Measurements from ENCODE around the gene DBNDD1.
A peak's percentile ranks its signal among the peaks of the same experiment; 100 is the strongest.
"Not testable (repeated sequence)": the region's sequence is repeated elsewhere in the genome, so short reads cannot be mapped to it uniquely, and the experiment has no call there.

The DBNDD1 gene

GRCh38 chr16:90018652-90019542 is at the start of gene DBNDD1:
Gene DBNDD1, minus strand, starts transcription at chr16:90019456. Its CDS starts 115 bp downstream, at chr16:90019341.
- Histone ChIP-seq H3K27me3 (ENCODE audit: control insufficient read depth, insufficient read depth, low read length) (no peaks in the 10 kb centered on the region), H3K36me3 (ENCODE audit: control insufficient read depth, insufficient read depth, low read length) (no peaks in the 10 kb centered on the region), H3K9ac (ENCODE audit: low read length) (no peak within 1 kb of the TSS), H3K4me3 (ENCODE audit: low read length) (peak within 1 kb of the TSS; percentile 54), H3K27ac (ENCODE audit: low read depth, low read length) (no peak within 1 kb of the TSS), H3K4me1 (ENCODE audit: control insufficient read depth, insufficient read depth, low read length) (peaks cover 4% of the 10 kb centered on the region)

GRCh38 chr16:90061437-90061836 is 42.2 kb upstream of the DBNDD1 start:
- H3K4me3 ChIP-seq (ENCODE audit: low read length) = no peak overlapping the region
- H3K9ac ChIP-seq (ENCODE audit: low read length) = no peak overlapping the region
- no peak overlapping the region for H3K27ac ChIP-seq (ENCODE audit: low read depth, low read length)
- no peaks in the 10 kb centered on the region for H3K4me1 ChIP-seq (ENCODE audit: control insufficient read depth, insufficient read depth, low read length)
- H3K36me3 ChIP-seq (ENCODE audit: control insufficient read depth, insufficient read depth, low read length) = no peaks in the 10 kb centered on the region
- no peaks in the 10 kb centered on the region for H3K27me3 ChIP-seq (ENCODE audit: control insufficient read depth, insufficient read depth, low read length)

- Histone ChIP-seq H3K36me3 (ENCODE audit: control insufficient read depth, insufficient read depth, low read length) (no peaks in the 10 kb centered on the region), H3K9ac (ENCODE audit: low read length) (no peak overlapping the region), H3K27ac (ENCODE audit: low read depth, low read length) (no peak overlapping the region), H3K4me1 (ENCODE audit: control insufficient read depth, insufficient read depth, low read length) (no peaks in the 10 kb centered on the region), H3K27me3 (ENCODE audit: control insufficient read depth, insufficient read depth, low read length) (no peaks in the 10 kb centered on the region), H3K4me3 (ENCODE audit: low read length) (no peak overlapping the region)
These were observed 38.5 kb upstream of the DBNDD1 start for GRCh38 chr16:90057738-90058173.

- H3K27ac ChIP-seq (ENCODE audit: low read depth, low read length); H3K36me3 ChIP-seq (ENCODE audit: control insufficient read depth, insufficient read depth, low read length); H3K4me3 ChIP-seq (ENCODE audit: low read length); H3K4me1 ChIP-seq (ENCODE audit: control insufficient read depth, insufficient read depth, low read length); H3K27me3 ChIP-seq (ENCODE audit: control insufficient read depth, insufficient read depth, low read length); H3K9ac ChIP-seq (ENCODE audit: low read length): not testable (repeated sequence)
These were observed 37.3 kb upstream of the DBNDD1 start for GRCh38 chr16:90056521-90056920.

GRCh38 chr16:90055371-90055770 is 36.1 kb upstream of the DBNDD1 start:
- no peak overlapping the region for H3K4me3 ChIP-seq (ENCODE audit: low read length)
- H3K4me1 ChIP-seq (ENCODE audit: control insufficient read depth, insufficient read depth, low read length) = no peaks in the 10 kb centered on the region
- no peak overlapping the region for H3K27ac ChIP-seq (ENCODE audit: low read depth, low read length)
- no peaks in the 10 kb centered on the region for H3K36me3 ChIP-seq (ENCODE audit: control insufficient read depth, insufficient read depth, low read length)
- no peaks in the 10 kb centered on the region for H3K27me3 ChIP-seq (ENCODE audit: control insufficient read depth, insufficient read depth, low read length)
- no peak overlapping the region for H3K9ac ChIP-seq (ENCODE audit: low read length)

- Histone ChIP-seq H3K4me1 (ENCODE audit: control insufficient read depth, insufficient read depth, low read length) (no peaks in the 10 kb centered on the region), H3K9ac (ENCODE audit: low read length) (no peak overlapping the region), H3K27me3 (ENCODE audit: control insufficient read depth, insufficient read depth, low read length) (no peaks in the 10 kb centered on the region), H3K36me3 (ENCODE audit: control insufficient read depth, insufficient read depth, low read length) (no peaks in the 10 kb centered on the region), H3K4me3 (ENCODE audit: low read length) (no peak overlapping the region), H3K27ac (ENCODE audit: low read depth, low read length) (no peak overlapping the region)
These were observed 35.3 kb upstream of the DBNDD1 start for GRCh38 chr16:90054554-90054953.

GRCh38 chr16:90053902-90054500 is 34.7 kb upstream of the DBNDD1 start:
- H3K9ac ChIP-seq (ENCODE audit: low read length) = no peak overlapping the region
- no peak overlapping the region for H3K4me3 ChIP-seq (ENCODE audit: low read length)
- no peak overlapping the region for H3K27ac ChIP-seq (ENCODE audit: low read depth, low read length)
- H3K4me1 ChIP-seq (ENCODE audit: control insufficient read depth, insufficient read depth, low read length) = no peaks in the 10 kb centered on the region
- H3K27me3 ChIP-seq (ENCODE audit: control insufficient read depth, insufficient read depth, low read length) = no peaks in the 10 kb centered on the region
- no peaks in the 10 kb centered on the region for H3K36me3 ChIP-seq (ENCODE audit: control insufficient read depth, insufficient read depth, low read length)

GRCh38 chr16:90050969-90051368 is 31.7 kb upstream of the DBNDD1 start:
- Histone ChIP-seq H3K9ac (ENCODE audit: low read length) (no peak overlapping the region), H3K36me3 (ENCODE audit: control insufficient read depth, insufficient read depth, low read length) (no peaks in the 10 kb centered on the region), H3K4me3 (ENCODE audit: low read length) (no peak overlapping the region), H3K4me1 (ENCODE audit: control insufficient read depth, insufficient read depth, low read length) (peaks cover 3% of the 10 kb centered on the region), H3K27ac (ENCODE audit: low read depth, low read length) (no peak overlapping the region), H3K27me3 (ENCODE audit: control insufficient read depth, insufficient read depth, low read length) (no peaks in the 10 kb centered on the region)

- no peaks in the 10 kb centered on the region for H3K36me3 ChIP-seq (ENCODE audit: control insufficient read depth, insufficient read depth, low read length)
- no peak overlapping the region for H3K4me3 ChIP-seq (ENCODE audit: low read length)
- no peak overlapping the region for H3K27ac ChIP-seq (ENCODE audit: low read depth, low read length)
- peaks cover 3% of the 10 kb centered on the region for H3K4me1 ChIP-seq (ENCODE audit: control insufficient read depth, insufficient read depth, low read length)
- no peaks in the 10 kb centered on the region for H3K27me3 ChIP-seq (ENCODE audit: control insufficient read depth, insufficient read depth, low read length)
- H3K9ac ChIP-seq (ENCODE audit: low read length) = no peak overlapping the region
These were observed 29.6 kb upstream of the DBNDD1 start for GRCh38 chr16:90048737-90049330.

GRCh38 chr16:90048347-90048722 is 29.1 kb upstream of the DBNDD1 start:
- Histone ChIP-seq H3K4me3 (ENCODE audit: low read length) (no peak overlapping the region), H3K27ac (ENCODE audit: low read depth, low read length) (no peak overlapping the region), H3K9ac (ENCODE audit: low read length) (no peak overlapping the region), H3K4me1 (ENCODE audit: control insufficient read depth, insufficient read depth, low read length) (peaks cover 3% of the 10 kb centered on the region), H3K36me3 (ENCODE audit: control insufficient read depth, insufficient read depth, low read length) (no peaks in the 10 kb centered on the region), H3K27me3 (ENCODE audit: control insufficient read depth, insufficient read depth, low read length) (no peaks in the 10 kb centered on the region)

GRCh38 chr16:90047714-90048346 is 28.6 kb upstream of the DBNDD1 start:
- Histone ChIP-seq H3K27me3 (ENCODE audit: control insufficient read depth, insufficient read depth, low read length) (no peaks in the 10 kb centered on the region), H3K36me3 (ENCODE audit: control insufficient read depth, insufficient read depth, low read length) (peaks cover 2% of the 10 kb centered on the region), H3K9ac (ENCODE audit: low read length) (no peak overlapping the region), H3K4me1 (ENCODE audit: control insufficient read depth, insufficient read depth, low read length) (peaks cover 3% of the 10 kb centered on the region), H3K4me3 (ENCODE audit: low read length) (peak overlapping the region; percentile 25), H3K27ac (ENCODE audit: low read depth, low read length) (no peak overlapping the region)

- peak overlapping the region; percentile 25 for H3K4me3 ChIP-seq (ENCODE audit: low read length)
- H3K27me3 ChIP-seq (ENCODE audit: control insufficient read depth, insufficient read depth, low read length) = no peaks in the 10 kb centered on the region
- peaks cover 7% of the 10 kb centered on the region for H3K36me3 ChIP-seq (ENCODE audit: control insufficient read depth, insufficient read depth, low read length)
- no peak overlapping the region for H3K9ac ChIP-seq (ENCODE audit: low read length)
- H3K27ac ChIP-seq (ENCODE audit: low read depth, low read length) = no peak overlapping the region
- H3K4me1 ChIP-seq (ENCODE audit: control insufficient read depth, insufficient read depth, low read length) = peaks cover 3% of the 10 kb centered on the region
These were observed 27.9 kb upstream of the DBNDD1 start for GRCh38 chr16:90046971-90047713.
